ENCODE results near the gene KIFBP. TPM values are rescaled to one million over a fixed set of nuclear protein-coding genes. Genes with fewer than 3 reads are reported as not detected.
"Not testable (repeated sequence)": the region's sequence is repeated elsewhere in the genome, so short reads cannot be mapped to it uniquely, and the experiment has no call there.

The KIFBP gene
- 24.2 and 26.9 TPM in 2 replicates for total RNA-seq (ENCODE audit: low replicate concordance)
- long read RNA-seq, transcript KIF1BP-201 (7 exons, 2,544 nt), result major isoform, 29 of 38 reads
- long read RNA-seq, partial matches to known transcripts, result 3 of 38 reads
- long read RNA-seq, other reads (novel, unspliced or antisense), result 5 of 38 reads

GRCh38 chr10:68988530-68989316, at the start of gene KIFBP:
KIFBP (plus strand) TSS chr10:68988803; CDS start chr10:68988833, 30 bp downstream.
- no peaks in the 10 kb centered on the region for H3K9me3 Mint-ChIP-seq
- no peaks in the 10 kb centered on the region for H3K27me3 Mint-ChIP-seq
- DNase-seq (ENCODE audit: extremely low spot score, unreplicated experiment), result peak; percentile 88
- H3K27ac Mint-ChIP-seq, result peak within 1 kb of the TSS; percentile 92
- peaks cover 22% of the 10 kb centered on the region for H3K4me1 Mint-ChIP-seq (ENCODE audit: unreplicated experiment)
- peak; percentile 60 for TF ChIP-seq CTCF (conservative IDR thresholded peaks at IDR 0.05)
- peak within 1 kb of the TSS; percentile 97 for H3K4me3 Mint-ChIP-seq
- H3K36me3 Mint-ChIP-seq, result peaks cover 3% of the 10 kb centered on the region

GRCh38 chr10:68938884-68939283, 49.7 kb upstream of the KIFBP start:
- Mint-ChIP-seq H3K36me3 (peaks cover 24% of the 10 kb centered on the region), H3K4me1 (ENCODE audit: unreplicated experiment) (no peaks in the 10 kb centered on the region), H3K27ac (no peak overlapping the region), H3K9me3 (no peaks in the 10 kb centered on the region), H3K4me3 (no peak overlapping the region), H3K27me3 (no peaks in the 10 kb centered on the region)
- no peak for DNase-seq (ENCODE audit: extremely low spot score, unreplicated experiment)
- no peak for TF ChIP-seq CTCF (conservative IDR thresholded peaks at IDR 0.05)

- not testable (repeated sequence) for H3K4me1 Mint-ChIP-seq (ENCODE audit: unreplicated experiment); H3K27ac Mint-ChIP-seq; H3K9me3 Mint-ChIP-seq; H3K27me3 Mint-ChIP-seq; H3K4me3 Mint-ChIP-seq; DNase-seq (ENCODE audit: extremely low spot score, unreplicated experiment)
- peaks cover 19% of the 10 kb centered on the region for H3K36me3 Mint-ChIP-seq
Observed at GRCh38 chr10:68940917-68941316, 47.7 kb upstream of the KIFBP start.

- Mint-ChIP-seq H3K27me3 (no peaks in the 10 kb centered on the region), H3K4me1 (ENCODE audit: unreplicated experiment) (peaks cover 2% of the 10 kb centered on the region), H3K27ac (no peak overlapping the region), H3K4me3 (no peak overlapping the region), H3K9me3 (no peaks in the 10 kb centered on the region), H3K36me3 (peaks cover 15% of the 10 kb centered on the region)
- no peak for TF ChIP-seq CTCF (conservative IDR thresholded peaks at IDR 0.05)
- no peak for DNase-seq (ENCODE audit: extremely low spot score, unreplicated experiment)
Observed at GRCh38 chr10:68950598-68950997, 38.0 kb upstream of the KIFBP start.

- Mint-ChIP-seq H3K36me3 (peaks cover 15% of the 10 kb centered on the region), H3K4me1 (ENCODE audit: unreplicated experiment) (peaks cover 15% of the 10 kb centered on the region), H3K9me3 (no peaks in the 10 kb centered on the region), H3K27me3 (no peaks in the 10 kb centered on the region), H3K4me3 (peak overlapping the region; percentile 99), H3K27ac (peak overlapping the region; percentile 98)
- no peak for DNase-seq (ENCODE audit: extremely low spot score, unreplicated experiment)
- no peak for TF ChIP-seq CTCF (conservative IDR thresholded peaks at IDR 0.05)
Observed at GRCh38 chr10:68954904-68955303, 33.7 kb upstream of the KIFBP start.

- H3K36me3 Mint-ChIP-seq, result peaks cover 17% of the 10 kb centered on the region
- H3K9me3 Mint-ChIP-seq, result no peaks in the 10 kb centered on the region
- DNase-seq (ENCODE audit: extremely low spot score, unreplicated experiment), result no peak
- TF ChIP-seq CTCF (conservative IDR thresholded peaks at IDR 0.05), result no peak
- H3K4me3 Mint-ChIP-seq, result peak overlapping the region; percentile 99
- H3K27me3 Mint-ChIP-seq, result no peaks in the 10 kb centered on the region
- H3K4me1 Mint-ChIP-seq (ENCODE audit: unreplicated experiment), result peaks cover 15% of the 10 kb centered on the region
- peak overlapping the region; percentile 98 for H3K27ac Mint-ChIP-seq
Observed at GRCh38 chr10:68955355-68955831, 33.2 kb upstream of the KIFBP start.

Measured in type B pancreatic cell (in vitro differentiated cells).